ENCODE results near the gene ANKRD63. TPM values are rescaled to one million over a fixed set of nuclear protein-coding genes. Genes with fewer than 3 reads are reported as not detected.
A peak's percentile ranks its signal among the peaks of the same experiment; 100 is the strongest.

Gene ANKRD63
- total RNA-seq, 2 donors from 2014 or later: not detected

GRCh38 chr15:40330368-40330836, 47.5 kb upstream of the ANKRD63 start:
- peak in 1 of 4 donors; percentile 66 for DNase-seq
- H3K27ac ChIP-seq: peak overlapping the region in 2 of 4 donors; percentile 33 to 47
- 60% methylated on average over 5 of the region's 5 CpGs for WGBS, 2 donors
- no peak overlapping the region for H3K4me3 ChIP-seq
- no peaks in the 10 kb centered on the region for H3K27me3 ChIP-seq
- no peaks in the 10 kb centered on the region for H3K36me3 ChIP-seq (replicated peaks in 1 of 2; ENCODE audit: insufficient read depth in 1 of 2, low read depth in 2 of 2)
- ATAC-seq: peak; percentile 41
- H3K4me1 ChIP-seq: peaks cover 52% of the 10 kb centered on the region
- intact Hi-C loops (cut with DNase I): no loop called here
- H3K9me3 ChIP-seq: no peaks in the 10 kb centered on the region
- TF ChIP-seq POLR2A (IDR thresholded peaks at IDR 0.05) (peak in 1 of 3 donors; percentile 31), CTCF (IDR thresholded peaks at IDR 0.05) (no peak)

- DNase-seq (no peak), ATAC-seq (no peak)
- TF ChIP-seq POLR2A (IDR thresholded peaks at IDR 0.05): no peak
- TF ChIP-seq CTCF (IDR thresholded peaks at IDR 0.05): no peak
- intact Hi-C loops (cut with DNase I): no loop called here
- Histone ChIP-seq H3K4me3 (no peak overlapping the region), H3K27me3 (no peaks in the 10 kb centered on the region), H3K27ac (peak overlapping the region in 2 of 4 donors; percentile 33 to 47), H3K4me1 (peaks cover 52% of the 10 kb centered on the region), H3K9me3 (no peaks in the 10 kb centered on the region), H3K36me3 (replicated peaks in 1 of 2; ENCODE audit: insufficient read depth in 1 of 2, low read depth in 2 of 2) (no peaks in the 10 kb centered on the region)
- WGBS, 2 donors: 82 to 85% methylated on average over 7 of the region's 7 CpGs
Measured at GRCh38 chr15:40329804-40330203, 46.9 kb upstream of the ANKRD63 start.

DNA sequence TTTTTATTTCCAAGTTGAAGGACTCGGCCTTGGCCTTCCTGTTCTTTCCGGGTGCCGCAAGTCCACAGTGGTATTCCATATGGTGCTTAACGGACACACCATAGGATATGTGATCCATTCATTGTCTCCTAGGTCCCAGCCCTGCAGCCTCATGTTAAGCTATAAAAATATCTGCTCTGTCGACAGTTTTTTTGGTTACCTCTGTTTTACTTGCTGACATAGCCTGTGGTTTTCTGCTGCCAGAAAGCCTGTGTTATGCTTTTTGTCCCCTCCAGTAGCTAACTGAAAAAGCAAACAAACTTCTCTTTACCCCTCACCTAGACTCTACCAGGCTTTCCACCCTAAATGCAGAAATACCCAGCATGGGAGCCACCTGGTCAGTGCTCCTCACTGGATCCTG, 45.9 kb upstream of the ANKRD63 start:
- Histone ChIP-seq H3K4me3 (no peak overlapping the region), H3K36me3 (replicated peaks in 1 of 2; ENCODE audit: insufficient read depth in 1 of 2, low read depth in 2 of 2) (no peaks in the 10 kb centered on the region), H3K27me3 (no peaks in the 10 kb centered on the region), H3K9me3 (no peaks in the 10 kb centered on the region), H3K4me1 (peaks cover 47% of the 10 kb centered on the region), H3K27ac (no peak overlapping the region)
- DNase-seq (no peak), ATAC-seq (no peak)
- 71 to 80% methylated on average over 5 of the region's 5 CpGs for WGBS, 2 donors
- intact Hi-C loops (cut with DNase I): no loop called here
- TF ChIP-seq POLR2A (IDR thresholded peaks at IDR 0.05) (no peak), CTCF (IDR thresholded peaks at IDR 0.05) (no peak)

DNA sequence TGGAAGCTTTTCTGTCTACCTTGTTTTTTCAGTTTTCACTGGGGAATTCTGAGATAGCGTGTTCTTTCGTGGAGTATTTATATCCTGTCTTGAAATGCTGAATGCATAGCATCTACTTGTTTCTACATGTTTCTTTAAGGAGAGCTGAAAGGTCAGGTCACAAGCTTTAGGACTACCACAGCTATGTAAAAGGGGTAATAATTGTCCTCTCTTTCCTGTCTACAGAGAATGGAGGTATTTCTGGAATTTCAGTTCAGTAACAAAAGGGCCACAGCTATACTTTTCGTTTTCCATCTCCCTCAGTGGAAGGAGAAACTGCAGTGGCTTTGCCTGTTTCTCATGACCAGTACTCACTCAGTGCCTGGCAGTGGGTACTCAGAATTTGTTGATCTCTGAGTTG, 45.3 kb upstream of the ANKRD63 start:
- intact Hi-C loops (cut with DNase I): no loop called here
- TF ChIP-seq POLR2A (IDR thresholded peaks at IDR 0.05) (no peak), CTCF (IDR thresholded peaks at IDR 0.05) (no peak)
- no peak for ATAC-seq
- Histone ChIP-seq H3K36me3 (replicated peaks in 1 of 2; ENCODE audit: insufficient read depth in 1 of 2, low read depth in 2 of 2) (no peaks in the 10 kb centered on the region), H3K27me3 (no peaks in the 10 kb centered on the region), H3K9me3 (no peaks in the 10 kb centered on the region), H3K4me3 (no peak overlapping the region), H3K4me1 (peaks cover 46% of the 10 kb centered on the region), H3K27ac (no peak overlapping the region)
- DNase-seq: no peak
- WGBS, 2 donors: 71 to 75% methylated on average over 3 of the region's 3 CpGs

DNA sequence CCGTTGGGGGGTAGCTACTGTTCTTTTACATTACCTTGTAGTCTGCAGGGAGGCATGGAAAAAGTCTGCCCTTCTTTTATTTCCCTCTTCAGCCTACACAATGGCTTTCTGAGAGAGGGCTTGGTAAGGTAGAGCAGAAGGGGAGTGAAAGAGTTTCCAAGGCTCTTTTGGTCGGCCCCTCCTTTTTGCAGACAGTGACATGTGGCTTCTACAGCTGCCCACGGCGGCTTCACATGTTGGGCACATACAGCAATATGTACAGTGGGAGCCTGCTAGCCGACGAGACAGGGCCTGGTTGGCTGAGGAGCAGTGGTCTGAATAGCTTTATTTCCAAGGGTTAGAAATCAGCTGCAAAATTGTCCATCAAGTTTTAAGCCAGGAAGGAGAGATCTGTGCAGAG, 44.6 kb upstream of the ANKRD63 start:
- no peak for DNase-seq
- WGBS, 2 donors: 64 to 81% methylated on average over 6 of the region's 6 CpGs
- intact Hi-C loops (cut with DNase I): no loop called here
- H3K27me3 ChIP-seq: no peaks in the 10 kb centered on the region
- TF ChIP-seq POLR2A (IDR thresholded peaks at IDR 0.05) (no peak), CTCF (IDR thresholded peaks at IDR 0.05) (no peak)
- H3K4me1 ChIP-seq: peaks cover 54% of the 10 kb centered on the region
- H3K36me3 ChIP-seq (replicated peaks in 1 of 2; ENCODE audit: insufficient read depth in 1 of 2, low read depth in 2 of 2): no peaks in the 10 kb centered on the region
- H3K27ac ChIP-seq: no peak overlapping the region
- no peaks in the 10 kb centered on the region for H3K9me3 ChIP-seq
- H3K4me3 ChIP-seq: no peak overlapping the region
- ATAC-seq: no peak
